ENCODE measurements around the gene RAB7A. TPM values are rescaled to one million over a fixed set of nuclear protein-coding genes. Genes with fewer than 3 reads are reported as not detected.

The RAB7A gene
- total and polyA plus RNA-seq, 2 of the 8 experiments (the other 6 are each of a cell fraction or from before 2014, with no cell fraction given) = 179 to 195 TPM

DNA sequence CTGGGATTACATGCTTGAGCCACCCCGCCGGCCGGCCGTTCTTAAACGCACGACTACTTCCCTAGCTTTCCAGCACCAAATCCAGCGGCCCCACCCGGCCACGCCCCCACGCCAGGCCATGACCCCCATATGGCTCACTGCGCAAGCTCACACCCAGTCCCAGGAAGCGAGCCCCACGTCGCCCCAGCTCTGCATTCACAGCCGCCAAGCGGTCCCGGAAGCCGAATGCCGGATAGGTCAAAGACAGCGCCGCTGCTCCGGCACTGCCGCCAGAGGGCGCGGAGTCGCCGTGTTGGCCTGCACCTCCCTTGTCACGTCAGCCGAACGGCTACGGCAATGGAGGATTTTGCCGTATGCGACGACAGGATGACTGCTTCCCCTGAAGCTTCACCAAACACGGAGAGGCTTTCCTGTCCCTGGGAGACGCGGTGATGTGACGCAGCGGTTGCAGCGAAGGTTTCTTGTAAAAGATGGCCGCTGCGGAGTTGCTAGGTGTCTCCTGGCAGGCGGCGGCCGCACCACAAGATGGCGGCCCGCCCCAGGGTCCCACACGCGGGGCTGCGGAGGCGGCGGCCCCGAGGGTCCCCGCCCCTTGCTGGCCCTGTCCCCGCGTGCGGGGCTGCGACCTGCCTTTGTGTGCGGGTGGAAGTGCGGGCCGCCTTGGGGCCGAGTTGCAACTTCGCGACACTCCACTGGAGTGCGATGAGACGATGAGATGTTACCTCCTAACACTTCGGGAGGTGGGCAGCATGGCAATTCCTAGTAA, 45.2 kb upstream of the RAB7A start (continued):
- TF ChIP-seq BCL11A (IDR thresholded peaks at IDR 0.05; ENCODE audit: low read depth in 2 of 2, low read length in 2 of 2) (no peak), CBX5 (IDR thresholded peaks at IDR 0.05; ENCODE audit: low read depth, low read length) (no peak), YY1 (IDR thresholded peaks at IDR 0.05; ENCODE audit: low read depth, low read length) (peak; percentile 99), FOSL1 (IDR thresholded peaks at IDR 0.05; ENCODE audit: insufficient read depth, low read depth, low read length) (no peak), EP300 (IDR thresholded peaks at IDR 0.05; ENCODE audit: borderline replicate concordance in 1 of 2, low read depth in 2 of 2, low read length in 2 of 2) (peak in 1 of 2 experiments; percentile 5; a peak in 2 of 3 replicates), SP4 (IDR thresholded peaks at IDR 0.05; ENCODE audit: low read length) (no peak), POLR2AphosphoS5 (IDR thresholded peaks at IDR 0.05; ENCODE audit: low read depth, low read length) (peak; percentile 94), TAF7 (optimal IDR thresholded peaks at IDR 0.05; ENCODE audit: borderline replicate concordance, low read depth, low read length) (peak; percentile 86), RFX5 (IDR thresholded peaks at IDR 0.05; ENCODE audit: borderline replicate concordance, low read depth, low read length) (no peak), PHF8 (conservative IDR thresholded peaks at IDR 0.05; ENCODE audit: low read depth, low read length) (peak; percentile 94), SUZ12 (IDR thresholded peaks at IDR 0.05; ENCODE audit: low read length) (no peak), GABPA (IDR thresholded peaks at IDR 0.05; ENCODE audit: borderline replicate concordance, insufficient read depth, low read length) (peak; percentile 59; the same call in 1 of the 2 replicates), TCF12 (IDR thresholded peaks at IDR 0.05; ENCODE audit: low read depth, low read length) (no peak), KDM4A (IDR thresholded peaks at IDR 0.05; ENCODE audit: low read depth, low read length, severe bottlenecking) (peak; percentile 92), KDM1A (IDR thresholded peaks at IDR 0.05; ENCODE audit: borderline replicate concordance, low read length) (no peak), KDM5A (IDR thresholded peaks at IDR 0.05; ENCODE audit: low read length) (no peak; the same call in 1 of the 2 replicates)
- TF ChIP-seq, protein P1, sequence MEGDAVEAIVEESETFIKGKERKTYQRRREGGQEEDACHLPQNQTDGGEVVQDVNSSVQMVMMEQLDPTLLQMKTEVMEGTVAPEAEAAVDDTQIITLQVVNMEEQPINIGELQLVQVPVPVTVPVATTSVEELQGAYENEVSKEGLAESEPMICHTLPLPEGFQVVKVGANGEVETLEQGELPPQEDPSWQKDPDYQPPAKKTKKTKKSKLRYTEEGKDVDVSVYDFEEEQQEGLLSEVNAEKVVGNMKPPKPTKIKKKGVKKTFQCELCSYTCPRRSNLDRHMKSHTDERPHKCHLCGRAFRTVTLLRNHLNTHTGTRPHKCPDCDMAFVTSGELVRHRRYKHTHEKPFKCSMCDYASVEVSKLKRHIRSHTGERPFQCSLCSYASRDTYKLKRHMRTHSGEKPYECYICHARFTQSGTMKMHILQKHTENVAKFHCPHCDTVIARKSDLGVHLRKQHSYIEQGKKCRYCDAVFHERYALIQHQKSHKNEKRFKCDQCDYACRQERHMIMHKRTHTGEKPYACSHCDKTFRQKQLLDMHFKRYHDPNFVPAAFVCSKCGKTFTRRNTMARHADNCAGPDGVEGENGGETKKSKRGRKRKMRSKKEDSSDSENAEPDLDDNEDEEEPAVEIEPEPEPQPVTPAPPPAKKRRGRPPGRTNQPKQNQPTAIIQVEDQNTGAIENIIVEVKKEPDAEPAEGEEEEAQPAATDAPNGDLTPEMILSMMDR (IDR thresholded peaks at IDR 0.05; ENCODE audit: control extremely low read depth in 1 of 3, insufficient read depth in 1 of 3, low read depth in 1 of 3, low read length in 3 of 3) = peak; percentile 95 to 100 (median 99)
- TF ChIP-seq, protein P2, sequence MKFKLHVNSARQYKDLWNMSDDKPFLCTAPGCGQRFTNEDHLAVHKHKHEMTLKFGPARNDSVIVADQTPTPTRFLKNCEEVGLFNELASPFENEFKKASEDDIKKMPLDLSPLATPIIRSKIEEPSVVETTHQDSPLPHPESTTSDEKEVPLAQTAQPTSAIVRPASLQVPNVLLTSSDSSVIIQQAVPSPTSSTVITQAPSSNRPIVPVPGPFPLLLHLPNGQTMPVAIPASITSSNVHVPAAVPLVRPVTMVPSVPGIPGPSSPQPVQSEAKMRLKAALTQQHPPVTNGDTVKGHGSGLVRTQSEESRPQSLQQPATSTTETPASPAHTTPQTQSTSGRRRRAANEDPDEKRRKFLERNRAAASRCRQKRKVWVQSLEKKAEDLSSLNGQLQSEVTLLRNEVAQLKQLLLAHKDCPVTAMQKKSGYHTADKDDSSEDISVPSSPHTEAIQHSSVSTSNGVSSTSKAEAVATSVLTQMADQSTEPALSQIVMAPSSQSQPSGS (IDR thresholded peaks at IDR 0.05; ENCODE audit: low read length) = peak; percentile 47; the same call in 1 of the 2 replicates
- TF ChIP-seq, protein P3, sequence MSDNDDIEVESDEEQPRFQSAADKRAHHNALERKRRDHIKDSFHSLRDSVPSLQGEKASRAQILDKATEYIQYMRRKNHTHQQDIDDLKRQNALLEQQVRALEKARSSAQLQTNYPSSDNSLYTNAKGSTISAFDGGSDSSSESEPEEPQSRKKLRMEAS (IDR thresholded peaks at IDR 0.05) = peak; percentile 65

Data from H1 (cell line).